Stimulated activated effector memory CD8-positive, alpha-beta T cell treated with anti-CD3 and anti-CD28 coated beads, Interleukin-12 subunit alpha, Interleukin-12 subunit beta, amount 100 ng/mL, for 72 hours (primary cell): Measurements from ENCODE around the gene SLC44A5.
"Not testable (repeated sequence)": the region's sequence is repeated elsewhere in the genome, so short reads cannot be mapped to it uniquely, and the experiment has no call there.

Experiments
- ATAC-seq: fragments of 150-1000 bp; cut with Tn5 transposase; 2 replicates; pipeline ENCODE4 v1.10.0; 2021
- DNase-seq, 2 donors: peaks; one replicate each; pipeline ENCODE4 v3.0.0; 2021 to 2022; ENCODE audit warnings: low spot score in 2 of 2
- H3K27ac Mint-ChIP-seq: one replicate; pipeline ENCODE4 v1.8.0; 2022; ENCODE audit warnings: mild to moderate bottlenecking, mixed read lengths
- H3K36me3 Mint-ChIP-seq: one replicate; pipeline ENCODE4 v1.8.0; 2022; ENCODE audit warnings: mild to moderate bottlenecking, mixed read lengths
- H3K4me1 Mint-ChIP-seq: one replicate; pipeline ENCODE4 v1.8.0; 2022; ENCODE audit warnings: mixed read lengths
- H3K4me3 Mint-ChIP-seq: one replicate; pipeline ENCODE4 v1.8.0; 2022; ENCODE audit warnings: mild to moderate bottlenecking, mixed read lengths
- H3K9me3 Mint-ChIP-seq: one replicate; pipeline ENCODE4 v1.8.0; 2022; ENCODE audit warnings: mixed read lengths

The SLC44A5 gene

DNA sequence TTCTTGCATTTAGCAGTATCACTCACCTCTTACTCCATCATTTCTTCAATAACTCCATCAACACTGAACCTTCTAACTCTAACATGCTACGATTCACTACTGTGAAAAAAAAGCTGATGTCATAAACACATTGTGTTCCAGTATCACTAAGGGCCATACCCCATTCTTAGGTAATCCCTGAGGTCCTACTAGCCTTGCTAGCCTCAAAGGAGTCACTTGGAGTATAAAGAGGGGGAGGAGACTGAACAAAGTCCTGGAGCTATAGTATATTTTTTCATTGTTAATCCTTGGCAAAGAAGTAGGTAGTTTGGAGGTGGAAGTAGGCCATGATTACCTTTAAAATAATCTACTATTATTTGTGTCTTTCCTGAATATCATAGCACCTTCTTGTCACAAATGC is at the start of gene SLC44A5:
Gene SLC44A5, minus strand, starts transcription at position 101 of the 400 bp plus-strand sequence. CDS start 69,667 bp downstream, outside the sequence.
- DNase-seq (no peak), ATAC-seq (no peak)
- H3K4me3 Mint-ChIP-seq = no peak within 1 kb of the TSS
- no peaks in the 10 kb centered on the region for H3K36me3 Mint-ChIP-seq
- no peak within 1 kb of the TSS for H3K27ac Mint-ChIP-seq
- H3K9me3 Mint-ChIP-seq = no peaks in the 10 kb centered on the region
- peaks cover 10% of the 10 kb centered on the region for H3K4me1 Mint-ChIP-seq

DNA sequence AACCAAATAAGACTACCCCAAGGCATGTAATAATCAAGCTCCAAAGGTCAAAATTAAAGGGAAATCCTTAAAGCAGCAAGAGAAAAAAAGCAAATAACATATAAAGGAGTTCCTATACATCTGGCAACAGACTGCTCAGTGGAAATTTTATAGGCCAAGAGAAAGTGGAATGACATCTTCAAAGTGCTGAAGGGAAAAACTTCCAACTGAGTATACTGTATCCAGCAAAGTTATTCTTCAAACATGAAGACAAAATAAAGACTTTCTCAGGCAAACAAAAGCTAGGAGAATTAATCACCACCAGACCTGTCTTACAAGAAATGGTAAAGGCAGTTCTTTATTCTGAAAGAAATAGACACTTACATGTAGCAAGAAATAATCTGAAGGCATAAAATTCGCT is 45.0 kb upstream of the SLC44A5 start:
- no peak for ATAC-seq
- Mint-ChIP-seq H3K4me3 (no peak overlapping the region), H3K36me3 (no peaks in the 10 kb centered on the region), H3K27ac (no peak overlapping the region), H3K4me1 (no peaks in the 10 kb centered on the region), H3K9me3 (peaks cover 9% of the 10 kb centered on the region)
- DNase-seq = no peak

- H3K27ac Mint-ChIP-seq, H3K4me1 Mint-ChIP-seq, DNase-seq, H3K4me3 Mint-ChIP-seq, ATAC-seq, H3K36me3 Mint-ChIP-seq, H3K9me3 Mint-ChIP-seq: not testable (repeated sequence)
Observed at GRCh38 chr1:75647183-75647582, 36.3 kb upstream of the SLC44A5 start.

- H3K27ac Mint-ChIP-seq, H3K4me3 Mint-ChIP-seq, ATAC-seq, H3K36me3 Mint-ChIP-seq, H3K9me3 Mint-ChIP-seq, H3K4me1 Mint-ChIP-seq, DNase-seq: not testable (repeated sequence)
Observed at GRCh38 chr1:75645153-75645552, 34.2 kb upstream of the SLC44A5 start.

- no peaks in the 10 kb centered on the region for H3K9me3 Mint-ChIP-seq
- no peaks in the 10 kb centered on the region for H3K36me3 Mint-ChIP-seq
- H3K27ac Mint-ChIP-seq = no peak overlapping the region
- DNase-seq (no peak), ATAC-seq (no peak)
- H3K4me1 Mint-ChIP-seq = no peaks in the 10 kb centered on the region
- H3K4me3 Mint-ChIP-seq = no peak overlapping the region
Observed at GRCh38 chr1:75643460-75643859, 32.5 kb upstream of the SLC44A5 start.

- no peaks in the 10 kb centered on the region for H3K36me3 Mint-ChIP-seq
Observed at GRCh38 chr1:75641325-75641724, 30.4 kb upstream of the SLC44A5 start.

GRCh38 chr1:75640137-75640536 is 29.2 kb upstream of the SLC44A5 start:
- Mint-ChIP-seq H3K4me3 (no peak overlapping the region), H3K36me3 (no peaks in the 10 kb centered on the region), H3K4me1 (no peaks in the 10 kb centered on the region), H3K27ac (no peak overlapping the region), H3K9me3 (no peaks in the 10 kb centered on the region)
- ATAC-seq (peak; percentile 16), DNase-seq (no peak)

More at GRCh38 chr1:75641325-75641724, 30.4 kb upstream of the SLC44A5 start:
- Mint-ChIP-seq H3K27ac (no peak overlapping the region), H3K9me3 (no peaks in the 10 kb centered on the region), H3K4me1 (no peaks in the 10 kb centered on the region), H3K4me3 (no peak overlapping the region)
- ATAC-seq = no peak
- DNase-seq = no peak

DNA sequence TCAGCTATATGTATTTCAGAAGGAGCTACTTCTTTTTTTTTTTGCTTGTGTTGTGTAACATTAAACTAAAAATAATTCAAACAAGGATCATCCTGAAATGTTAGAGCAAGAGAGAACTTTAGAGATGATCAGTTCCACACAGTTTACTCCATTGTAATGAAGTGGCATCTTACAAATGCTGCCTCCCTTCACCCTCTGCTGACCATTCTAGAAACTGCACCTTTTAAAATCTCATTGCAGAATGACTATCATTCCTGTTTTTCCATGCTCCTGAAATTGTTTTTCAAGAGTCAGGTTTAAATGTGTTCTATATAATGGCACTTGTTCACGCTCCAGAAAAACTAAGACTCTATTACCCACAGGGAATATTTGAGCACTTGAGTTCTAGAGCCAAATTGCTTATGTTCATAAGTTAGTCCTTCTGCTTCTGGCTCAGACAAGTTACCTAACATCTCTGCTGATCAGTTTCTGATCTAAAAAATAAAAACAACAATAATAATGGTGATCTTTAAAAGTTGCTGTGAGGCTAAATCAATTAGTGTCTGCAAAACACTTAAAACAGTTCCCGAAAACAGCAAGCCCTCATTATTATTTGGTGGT is 21.5 kb upstream of the SLC44A5 start:
- DNase-seq (no peak), ATAC-seq (no peak)
- Mint-ChIP-seq H3K4me1 (no peaks in the 10 kb centered on the region), H3K36me3 (no peaks in the 10 kb centered on the region), H3K4me3 (no peak overlapping the region), H3K27ac (no peak overlapping the region), H3K9me3 (no peaks in the 10 kb centered on the region)

DNA sequence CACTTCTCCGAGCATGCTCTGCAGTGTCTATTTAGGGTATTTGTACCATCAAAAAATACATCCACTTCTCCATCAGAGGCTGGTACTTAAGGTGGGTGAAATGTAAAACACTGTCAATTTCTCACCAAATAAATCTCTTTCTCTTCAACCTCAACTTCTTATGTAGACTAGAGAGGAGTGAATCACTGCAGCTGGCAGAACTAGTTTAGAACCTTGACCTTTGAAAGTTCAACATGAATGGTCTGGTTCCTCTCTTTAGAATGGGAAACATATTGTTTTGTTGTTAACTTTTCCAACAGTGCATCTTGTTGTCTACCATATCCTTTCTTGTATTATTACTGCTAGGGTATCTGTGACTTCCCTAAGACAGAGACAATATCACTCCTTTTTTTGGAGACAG is 20.1 kb upstream of the SLC44A5 start:
- H3K27ac Mint-ChIP-seq = no peak overlapping the region
- no peaks in the 10 kb centered on the region for H3K36me3 Mint-ChIP-seq
- H3K9me3 Mint-ChIP-seq = no peaks in the 10 kb centered on the region
- ATAC-seq = no peak
- DNase-seq = no peak
- H3K4me1 Mint-ChIP-seq = no peaks in the 10 kb centered on the region
- H3K4me3 Mint-ChIP-seq = no peak overlapping the region

DNA sequence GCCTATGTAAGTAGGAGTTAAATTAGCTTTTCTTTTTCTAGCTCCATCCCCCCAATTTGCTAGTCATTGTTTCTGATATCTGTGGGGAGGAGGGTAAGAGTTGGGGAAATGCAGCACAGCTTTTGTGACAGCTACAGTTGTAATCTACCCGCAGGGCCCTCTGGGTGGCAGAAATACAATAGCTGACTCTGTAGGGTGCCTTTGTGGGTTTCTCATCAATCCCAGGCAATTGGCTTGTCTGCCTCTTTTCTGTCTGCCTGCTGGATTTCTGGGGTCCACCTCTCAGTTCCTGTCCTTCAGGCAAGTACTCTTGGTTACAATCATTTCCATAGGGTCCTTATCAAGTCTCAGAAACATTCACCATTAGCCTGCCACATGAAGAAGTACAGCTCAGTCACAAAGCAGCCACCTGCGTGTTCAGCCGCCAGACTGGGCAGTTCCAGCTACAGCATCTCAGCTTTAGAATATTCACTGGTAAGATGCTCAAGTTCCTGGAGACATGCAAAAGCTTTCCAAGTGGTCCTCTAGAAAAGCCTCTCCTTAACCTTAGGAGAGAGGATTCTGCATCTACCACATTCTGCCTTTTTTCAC is 19.2 kb upstream of the SLC44A5 start:
- Mint-ChIP-seq H3K4me3 (no peak overlapping the region), H3K36me3 (no peaks in the 10 kb centered on the region), H3K27ac (no peak overlapping the region), H3K9me3 (no peaks in the 10 kb centered on the region), H3K4me1 (no peaks in the 10 kb centered on the region)
- ATAC-seq = no peak
- no peak for DNase-seq

- no peaks in the 10 kb centered on the region for H3K4me1 Mint-ChIP-seq
- no peaks in the 10 kb centered on the region for H3K9me3 Mint-ChIP-seq
- no peak for DNase-seq
- ATAC-seq = no peak
- H3K36me3 Mint-ChIP-seq = no peaks in the 10 kb centered on the region
- H3K4me3 Mint-ChIP-seq = no peak overlapping the region
- no peak overlapping the region for H3K27ac Mint-ChIP-seq
Observed at GRCh38 chr1:75625795-75626194, 14.9 kb upstream of the SLC44A5 start.

GRCh38 chr1:75618382-75618781 is 7.5 kb upstream of the SLC44A5 start:
- DNase-seq (no peak), ATAC-seq (no peak)
- Mint-ChIP-seq H3K27ac (no peak overlapping the region), H3K4me3 (no peak overlapping the region), H3K9me3 (no peaks in the 10 kb centered on the region), H3K36me3 (no peaks in the 10 kb centered on the region), H3K4me1 (peaks cover 10% of the 10 kb centered on the region)

- Mint-ChIP-seq H3K36me3 (no peaks in the 10 kb centered on the region), H3K4me3 (peak overlapping the region; percentile 9), H3K27ac (no peak overlapping the region), H3K9me3 (no peaks in the 10 kb centered on the region), H3K4me1 (peaks cover 10% of the 10 kb centered on the region)
- ATAC-seq (no peak), DNase-seq (no peak)
Observed at GRCh38 chr1:75616436-75617433, 5.8 kb upstream of the SLC44A5 start.

DNA sequence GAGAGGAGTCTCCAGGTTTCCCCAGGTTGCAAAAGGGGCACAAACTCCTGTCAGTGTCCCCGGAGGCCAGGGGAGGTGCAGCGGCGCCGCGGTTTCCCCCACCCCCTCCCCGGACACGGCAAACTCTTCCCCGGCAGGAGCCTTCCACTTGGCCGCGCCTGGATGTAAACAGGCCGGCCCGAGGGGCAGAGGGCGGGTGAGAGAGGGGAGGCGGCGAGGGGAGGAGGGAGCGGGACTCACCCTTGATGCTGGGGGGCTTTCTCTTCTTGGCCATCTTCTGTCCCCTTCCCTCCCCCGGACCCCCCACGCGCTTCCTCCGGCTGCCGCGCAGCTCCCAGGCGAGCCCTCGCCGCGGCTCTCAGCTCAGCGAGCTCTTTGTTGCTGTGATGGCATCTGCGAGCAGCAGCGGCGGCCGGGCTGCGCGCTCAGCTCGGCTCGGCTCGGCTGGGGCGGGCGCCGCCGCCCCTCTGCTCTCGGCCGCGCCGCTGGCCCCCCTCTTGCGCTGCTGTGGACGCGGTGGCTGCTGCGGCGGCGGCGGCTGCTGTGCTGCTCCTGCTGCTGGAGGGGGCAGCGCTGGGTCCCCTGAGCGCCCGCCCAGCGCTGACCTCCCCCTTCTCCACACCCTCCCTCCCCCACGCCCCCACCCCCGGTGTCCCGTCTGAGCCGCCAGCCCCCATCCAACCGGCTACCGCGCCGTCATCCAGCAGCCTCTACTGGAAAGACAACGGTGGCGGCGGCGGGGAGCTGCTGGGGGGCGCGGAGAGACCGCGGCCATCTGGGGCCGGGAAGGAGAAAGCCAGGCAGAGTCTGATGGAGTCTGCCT is 4.9 kb upstream of the SLC44A5 start:
- Mint-ChIP-seq H3K36me3 (no peaks in the 10 kb centered on the region), H3K4me1 (peaks cover 10% of the 10 kb centered on the region), H3K27ac (no peak overlapping the region), H3K4me3 (peak overlapping the region; percentile 62), H3K9me3 (no peaks in the 10 kb centered on the region)
- DNase-seq = peak in 1 of 2 donors; percentile 48
- ATAC-seq = peak; percentile 67

GRCh38 chr1:75614399-75614756 is 3.5 kb upstream of the SLC44A5 start:
- peak overlapping the region; percentile 62 for H3K4me3 Mint-ChIP-seq
- H3K36me3 Mint-ChIP-seq = no peaks in the 10 kb centered on the region
- H3K9me3 Mint-ChIP-seq = no peaks in the 10 kb centered on the region
- DNase-seq = no peak
- peaks cover 10% of the 10 kb centered on the region for H3K4me1 Mint-ChIP-seq
- no peak for ATAC-seq
- no peak overlapping the region for H3K27ac Mint-ChIP-seq
